GM18870 (cell line): ENCODE measurements around the gene MUC5B.

Experiments used
- ATAC-seq: cut with Tn5 transposase; IDR thresholded peaks from one replicate; pipeline ENCODE4 v1.9.1; 2021; ENCODE audit warnings: moderate library complexity; ENCODE audit not compliant: unreplicated experiment

MUC5B gene

DNA sequence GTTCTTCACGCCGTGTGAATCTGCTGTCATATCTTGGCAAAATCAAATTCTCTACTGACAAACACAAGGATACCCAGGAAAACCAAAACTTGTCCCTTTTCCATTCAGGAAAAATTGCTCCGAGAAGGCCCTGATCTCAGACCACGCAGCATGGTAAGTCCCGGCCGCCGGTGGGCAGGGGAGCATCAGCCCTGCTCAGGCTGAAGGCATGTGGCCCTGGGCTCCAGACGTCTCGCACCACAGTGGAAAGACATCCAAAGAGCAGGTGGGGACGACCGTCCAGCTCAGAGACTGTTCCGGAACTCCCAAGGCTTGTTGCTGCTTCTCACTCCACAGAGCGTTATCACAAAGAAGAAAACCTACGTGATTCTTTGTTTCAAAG lies 56.8 kb downstream of the MUC5B start:
- no peak for ATAC-seq

DNA sequence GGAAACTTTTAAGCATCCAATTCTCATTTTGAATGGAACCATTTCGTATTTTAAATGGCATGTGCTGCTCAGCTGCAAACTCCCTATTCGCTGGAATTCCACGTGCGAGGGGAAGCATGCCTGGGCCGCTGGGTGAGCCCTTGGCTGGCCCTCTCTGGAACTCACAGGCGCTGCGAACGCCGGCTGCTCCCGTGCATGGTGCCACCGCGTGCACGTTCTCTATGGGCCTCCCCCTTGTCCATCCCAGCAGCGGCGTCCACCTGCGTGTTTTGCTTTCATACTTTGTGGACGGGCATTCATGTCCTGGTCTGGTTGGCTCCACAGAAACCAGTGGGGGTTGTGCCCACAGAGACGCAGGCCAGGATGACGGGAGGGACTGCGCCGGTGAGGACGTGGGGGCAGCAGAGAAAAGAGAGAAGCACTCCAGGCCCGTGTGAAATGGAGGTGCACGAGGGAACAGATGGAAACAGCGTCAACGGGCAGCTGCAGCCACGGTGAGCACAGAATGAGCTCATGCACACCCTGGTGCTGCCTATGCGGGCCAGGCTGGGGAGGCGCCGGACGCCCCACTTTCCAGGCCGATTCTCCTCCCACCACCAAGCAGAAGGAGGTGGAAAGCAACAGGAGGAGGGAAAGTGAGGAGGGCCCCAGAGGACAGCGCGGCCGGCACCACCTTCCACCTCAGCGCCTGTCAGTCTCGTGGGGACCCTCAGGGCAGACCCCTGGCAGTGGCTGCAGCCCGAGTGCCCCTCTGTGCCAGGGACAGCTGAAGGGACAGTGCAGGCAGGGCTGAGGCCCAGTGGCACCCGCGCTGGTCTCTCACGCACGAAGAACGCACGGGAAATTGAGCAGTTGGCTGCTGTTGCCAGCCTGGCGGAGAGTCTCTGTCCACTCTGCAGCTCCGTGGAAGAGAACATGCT lies 57.5 kb downstream of the MUC5B start:
- ATAC-seq: no peak

DNA sequence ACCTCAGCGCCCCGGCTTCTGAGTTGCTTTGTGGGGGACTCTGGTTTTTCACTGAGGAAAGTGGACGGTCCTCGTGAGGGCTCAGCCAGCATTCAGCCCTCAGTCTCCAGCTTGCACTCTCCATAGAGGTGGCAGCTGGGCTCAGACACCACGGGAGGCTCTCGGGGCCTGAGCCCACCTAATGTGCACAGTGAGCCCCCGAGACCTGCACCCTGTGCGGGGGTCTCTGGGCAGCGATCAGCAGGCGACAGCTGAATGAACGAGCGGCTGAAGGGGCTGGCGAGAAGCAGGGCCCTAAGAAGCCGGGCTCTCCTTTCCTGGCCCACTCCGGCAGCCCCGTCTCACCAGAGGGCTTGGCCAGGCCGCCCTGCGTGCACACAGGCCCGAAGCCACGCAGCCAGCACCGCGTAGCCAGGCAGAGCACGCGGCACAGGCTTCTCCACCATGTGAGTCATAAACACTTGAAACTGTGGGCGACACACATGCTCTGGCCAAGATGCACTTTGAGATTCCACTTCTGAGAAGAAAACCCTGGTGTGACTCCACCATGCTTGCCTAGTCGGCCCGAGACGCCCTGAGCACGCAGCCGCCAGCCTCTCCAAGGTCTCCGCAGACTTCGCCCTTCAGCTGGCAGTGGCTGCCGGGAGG lies 58.6 kb downstream of the MUC5B start:
- ATAC-seq: no peak

DNA sequence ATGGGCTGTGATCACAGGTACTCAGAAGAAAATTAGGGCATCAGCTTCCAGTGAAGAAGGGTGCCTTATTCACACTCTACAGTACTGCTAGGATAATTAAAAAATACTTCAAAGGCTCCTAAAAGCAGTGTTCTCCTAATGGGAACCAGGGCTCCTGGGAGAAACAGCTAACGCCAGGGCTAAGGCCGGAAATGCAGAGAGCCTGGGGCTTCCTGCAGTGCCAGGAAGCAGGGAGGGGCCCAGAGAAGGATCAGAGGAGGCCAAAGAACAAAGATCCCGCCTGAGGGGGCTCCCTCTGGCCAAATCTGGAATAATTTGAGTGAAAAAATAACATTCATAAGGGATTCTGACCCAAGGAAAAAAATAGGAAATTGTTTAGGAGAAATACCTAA lies 59.1 kb downstream of the MUC5B start:
- ATAC-seq: no peak

GRCh38 chr11:1283091-1283511 lies 60.2 kb downstream of the MUC5B start:
- ATAC-seq: no peak

DNA sequence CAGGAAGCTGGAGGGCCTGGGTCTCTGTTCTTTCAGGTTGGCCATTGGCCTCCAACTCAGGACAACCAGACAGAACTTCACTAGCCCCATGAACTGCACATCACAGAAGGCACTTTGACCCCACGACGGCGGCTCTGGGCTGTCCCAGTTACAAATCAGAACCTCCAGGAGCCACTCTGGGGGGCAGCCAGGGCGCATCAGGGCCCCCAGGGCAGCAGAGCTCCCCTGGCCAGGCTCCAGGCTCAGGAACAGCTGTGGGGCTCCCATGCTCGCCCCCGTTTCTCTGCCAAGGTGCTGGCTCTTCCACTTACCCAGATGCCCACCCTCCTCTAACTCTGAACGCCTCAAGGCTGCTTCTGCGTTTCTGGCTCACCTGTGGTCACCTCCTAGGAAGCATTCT lies 61.0 kb downstream of the MUC5B start:
- no peak for ATAC-seq

- no peak for ATAC-seq
These were observed 62.5 kb downstream of the MUC5B start for GRCh38 chr11:1285316-1285744.

DNA sequence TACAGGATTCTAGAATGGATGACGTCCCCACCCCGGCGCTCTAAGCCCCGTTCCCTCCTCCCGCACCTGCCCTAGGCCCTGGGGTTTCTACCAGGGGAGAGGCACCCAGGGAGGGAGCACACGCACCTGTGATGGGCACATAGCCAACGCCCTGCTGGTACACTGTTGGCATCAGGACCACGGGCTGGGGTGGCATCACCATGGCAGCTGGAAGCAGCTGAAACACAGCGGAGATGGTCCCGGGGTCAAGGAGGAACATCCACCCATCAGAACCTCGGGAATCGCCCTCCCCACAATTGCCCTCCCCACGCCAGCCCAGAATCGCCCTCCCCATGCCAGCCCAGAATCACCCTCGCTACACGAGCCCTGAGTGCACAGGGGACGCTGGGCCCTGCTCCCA lies 63.0 kb downstream of the MUC5B start:
- ATAC-seq: no peak

GRCh38 chr11:1287928-1288327 lies 65.1 kb downstream of the MUC5B start:
- ATAC-seq: no peak

- ATAC-seq: no peak
These were observed 65.7 kb downstream of the MUC5B start for GRCh38 chr11:1288426-1289151.

DNA sequence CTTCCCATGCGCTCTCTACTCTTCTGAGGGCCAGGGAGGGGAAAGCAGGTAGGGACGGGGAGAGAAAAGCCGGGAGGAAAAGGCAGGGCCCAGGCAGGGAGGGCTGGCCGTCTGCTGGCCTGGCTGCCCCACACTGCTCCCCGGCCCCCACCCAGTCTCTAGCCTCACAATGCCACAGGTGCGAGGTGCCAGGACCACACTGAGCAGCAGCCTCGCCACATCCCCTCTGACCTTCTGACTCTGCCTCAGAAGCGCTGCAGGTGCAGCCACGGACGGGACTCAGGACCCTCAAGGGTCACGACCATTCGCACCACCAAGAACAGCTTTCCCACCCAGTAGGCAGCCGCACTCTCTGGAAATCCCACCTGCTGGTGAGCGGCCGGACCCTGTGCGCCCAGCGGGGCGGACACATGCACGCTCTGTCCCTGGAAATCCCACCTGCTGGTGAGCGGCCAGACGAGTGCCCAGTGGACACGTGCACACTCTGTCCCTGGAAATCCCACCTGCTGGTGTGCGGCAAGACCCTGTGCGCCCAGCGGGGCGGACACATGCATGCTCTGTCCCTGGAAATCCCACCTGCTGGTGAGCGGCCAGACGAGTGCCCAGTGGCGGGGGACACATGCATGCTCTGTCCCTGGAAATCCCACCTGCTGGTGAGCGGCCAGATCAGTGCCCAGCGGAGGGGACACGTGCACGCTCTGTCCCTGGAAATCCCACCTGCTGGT lies 66.5 kb downstream of the MUC5B start:
- ATAC-seq: no peak

- ATAC-seq: no peak
These were observed 67.5 kb downstream of the MUC5B start for GRCh38 chr11:1290052-1291040.

GRCh38 chr11:1291295-1292017 lies 68.6 kb downstream of the MUC5B start:
- ATAC-seq: no peak

DNA sequence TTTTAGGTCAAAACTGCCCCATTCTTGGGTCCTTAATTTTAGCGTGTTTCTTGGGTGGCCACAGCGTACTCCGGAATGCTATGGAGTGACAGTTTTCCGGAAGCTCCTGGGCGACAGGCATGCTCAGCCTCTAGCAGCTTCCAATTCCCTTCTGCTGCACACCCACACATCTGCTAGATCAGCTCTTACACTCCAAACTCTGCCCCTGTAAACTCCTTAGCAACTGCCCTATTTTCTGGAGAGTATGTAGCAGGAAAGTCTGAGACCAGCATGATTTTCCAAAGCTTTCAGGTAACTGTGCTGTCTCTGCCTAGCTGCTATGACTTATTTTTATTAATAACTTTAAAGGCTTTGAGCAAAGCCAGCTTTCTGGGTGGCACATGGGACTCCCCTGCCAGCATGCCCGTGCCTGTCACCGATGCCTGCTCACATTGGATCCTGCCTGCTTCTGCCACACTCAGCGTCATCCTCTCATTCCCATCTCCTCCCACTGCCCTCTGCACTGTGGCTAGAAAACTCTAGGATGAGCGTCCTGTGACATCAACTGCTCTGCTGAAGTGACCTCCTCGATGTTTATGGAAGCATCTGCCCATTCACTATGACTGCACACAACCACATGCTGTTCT lies 69.3 kb downstream of the MUC5B start:
- ATAC-seq: no peak

GRCh38 chr11:1292644-1293618 lies 70.1 kb downstream of the MUC5B start:
- ATAC-seq: no peak

GRCh38 chr11:1293619-1294015 lies 70.8 kb downstream of the MUC5B start:
- no peak for ATAC-seq

GRCh38 chr11:1295086-1295485 lies 72.2 kb downstream of the MUC5B start:
- no peak for ATAC-seq

DNA sequence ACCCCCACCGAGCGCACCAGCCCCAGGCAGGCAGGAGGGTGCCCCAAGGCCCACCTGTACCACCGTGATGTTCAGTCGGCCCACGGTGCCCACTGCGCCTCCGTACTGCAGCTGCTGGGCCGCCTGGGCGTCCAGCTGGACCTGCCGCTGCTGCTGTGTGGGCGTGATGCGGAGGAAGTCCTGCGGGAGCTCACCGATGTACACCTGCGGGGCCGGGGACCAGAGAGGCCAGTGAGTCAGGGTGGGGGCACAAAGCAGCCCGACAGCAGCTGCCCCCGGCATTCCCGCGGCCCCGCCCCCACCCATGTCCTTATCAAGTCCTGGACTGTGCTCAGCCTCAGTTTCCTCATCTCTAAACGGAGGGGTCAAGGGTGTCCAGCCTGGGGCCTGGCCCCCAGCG lies 72.7 kb downstream of the MUC5B start:
- ATAC-seq: no peak
